H1 (cell line): ENCODE results near the gene KCNJ16. TPM values are rescaled to one million over a fixed set of nuclear protein-coding genes. Genes with fewer than 3 reads are reported as not detected.

Experiments
- CTCF ChIA-PET: fragments of 300-600 bp; sonication (Branson Sonifier 250); formaldehyde crosslinking; loops from one replicate; lab custom pipeline; 2021; ENCODE audit not compliant: partially characterized antibody; lab: Charles Lee
- POLR2A ChIA-PET: fragments of 300-600 bp; sonication (Branson Sonifier 250); formaldehyde crosslinking; loops from one replicate; lab custom pipeline; 2021; ENCODE audit warnings: inconsistent platforms; ENCODE audit not compliant: partially characterized antibody; lab: Charles Lee
- DNase-seq, 2 experiments: peaks; one replicate each; pipeline versions ENCODE4 v3.0.0 to v3.0.0-alpha.2; 2010 to 2022; ENCODE audit warnings: low spot score in 2 of 2, low read depth in 1 of 2, mixed read lengths in 1 of 2
- FAIRE-seq: peaks from 2 replicates; lab custom pipeline; 2011; peaks lifted over from hg19 to GRCh38; lab: Jason Lieb, UNC
- H2AFZ ChIP-seq: 2 replicates; pipeline ENCODE4 v1.8.1; 2012; ENCODE audit warnings: low read length, inconsistent platforms
- H2AK5ac ChIP-seq: 2 replicates; pipeline ENCODE4 v1.6.1; 2013; ENCODE audit warnings: low read depth, low read length
- H2BK120ac ChIP-seq: replicated peaks from 2 replicates; pipeline ENCODE3; 2013; ENCODE audit warnings: low read depth, low read length, inconsistent platforms
- H2BK12ac ChIP-seq: 2 replicates; pipeline ENCODE4 v1.6.1; 2013; ENCODE audit warnings: low read depth, low read length
- H2BK15ac ChIP-seq: 2 replicates; pipeline ENCODE4 v1.6.1; 2013; ENCODE audit warnings: low read length
- H2BK20ac ChIP-seq: 2 replicates; pipeline ENCODE4 v1.6.1; 2013; ENCODE audit warnings: low read length
- H2BK5ac ChIP-seq: 2 replicates; pipeline ENCODE4 v1.6.1; 2013; ENCODE audit warnings: low read depth, low read length
- H3K14ac ChIP-seq: 2 replicates; pipeline ENCODE4 v1.6.1; 2013; ENCODE audit warnings: inconsistent platforms; ENCODE audit not compliant: insufficient read length
- H3K18ac ChIP-seq: 2 replicates; pipeline ENCODE4 v1.6.1; 2013; ENCODE audit warnings: low read length; ENCODE audit errors: extremely low read depth
- H3K23ac ChIP-seq: 2 replicates; pipeline ENCODE4 v1.6.1; 2013; ENCODE audit warnings: inconsistent platforms; ENCODE audit not compliant: insufficient read length
- H3K23me2 ChIP-seq: 2 replicates; pipeline ENCODE4 v1.6.1; 2013; ENCODE audit warnings: low read depth, low read length
- H3K27ac ChIP-seq: 2 replicates; pipeline ENCODE4 v1.6.1; 2011; ENCODE audit warnings: low read depth, low read length, inconsistent platforms
- H3K27me3 ChIP-seq, 4 experiments: replicated peaks in 1 of 4; 1 replicate in 1 of 4; 2 replicates in 3 of 4; pipeline versions ENCODE4 v1.6.1 to v1.8.1; 2011 to 2013; ENCODE audit warnings: low read length in 3 of 4, mild to moderate bottlenecking in 3 of 4, inconsistent platforms in 2 of 4, mixed read lengths in 2 of 4, moderate library complexity in 1 of 4; ENCODE audit not compliant: control insufficient read depth in 3 of 4, insufficient read depth in 3 of 4; ENCODE audit errors: extremely low read depth in 1 of 4
- H3K36me3 ChIP-seq, 4 experiments: 2 replicates each; pipeline versions ENCODE4 v1.6.1 to v1.8.1; 2011 to 2013; ENCODE audit warnings: mild to moderate bottlenecking in 4 of 4, low read length in 3 of 4, moderate library complexity in 2 of 4, control low read depth in 1 of 4, inconsistent platforms in 1 of 4; ENCODE audit not compliant: insufficient read depth in 4 of 4, control insufficient read depth in 2 of 4
- H3K4ac ChIP-seq: replicated peaks from 2 replicates; pipeline ENCODE3; 2013; ENCODE audit warnings: low read length, low read depth, mixed read lengths, inconsistent platforms; ENCODE audit not compliant: insufficient read length
- H3K4me1 ChIP-seq, 4 experiments: replicated peaks in 1 of 4; 1 replicate in 1 of 4; 2 replicates in 3 of 4; pipeline versions ENCODE4 v1.6.1 to v1.8.1; 2011 to 2013; ENCODE audit warnings: low read length in 3 of 4, inconsistent platforms in 2 of 4, mixed read lengths in 1 of 4; ENCODE audit not compliant: insufficient read depth in 4 of 4, control insufficient read depth in 3 of 4
- H3K4me2 ChIP-seq, 2 experiments: 2 replicates each; pipeline versions ENCODE4 v1.6.1 to v1.8.1; 2011 to 2013; ENCODE audit warnings: low read depth in 2 of 2, low read length in 2 of 2, control low read depth in 1 of 2, inconsistent platforms in 1 of 2, mild to moderate bottlenecking in 1 of 2; ENCODE audit not compliant: insufficient read depth in 1 of 2
- H3K4me3 ChIP-seq, 4 experiments: fragments of 200-600, 300-600 bp in 1 of 4; sonication (generic), shearing (Covaris generic), sonication (Bioruptor Twin) in 1 of 4; 2 replicates each; pipeline versions ENCODE4 v1.5.1 to v1.8.1; 2011 to 2016; ENCODE audit warnings: low read length in 4 of 4, low read depth in 3 of 4, control low read depth in 2 of 4, inconsistent platforms in 2 of 4, mild to moderate bottlenecking in 2 of 4, mixed read lengths in 1 of 4, moderate library complexity in 1 of 4; ENCODE audit not compliant: insufficient read depth in 2 of 4; ENCODE audit errors: extremely low read depth in 1 of 4
- H3K56ac ChIP-seq: replicated peaks from 2 replicates; pipeline ENCODE3; 2013; ENCODE audit warnings: low read depth, mild to moderate bottlenecking, mixed read lengths, low read length, inconsistent platforms; ENCODE audit not compliant: insufficient read length
- H3K79me1 ChIP-seq: 2 replicates; pipeline ENCODE4 v1.6.1; 2013; ENCODE audit warnings: low read depth, low read length, control low read depth
- H3K79me2 ChIP-seq, 2 experiments: 2 replicates each; pipeline versions ENCODE4 v1.6.1 to v1.8.1; 2012 to 2013; ENCODE audit warnings: low read length in 2 of 2, mild to moderate bottlenecking in 2 of 2, inconsistent platforms in 1 of 2; ENCODE audit not compliant: insufficient read depth in 2 of 2, control insufficient read depth in 1 of 2
- H3K9ac ChIP-seq, 4 experiments: replicated peaks in 1 of 4; 1 replicate in 1 of 4; 2 replicates in 3 of 4; pipeline versions ENCODE4 v1.6.1 to v1.8.1; 2011 to 2013; ENCODE audit warnings: low read depth in 3 of 4, low read length in 3 of 4, control low read depth in 2 of 4, mild to moderate bottlenecking in 2 of 4, moderate library complexity in 2 of 4, inconsistent platforms in 1 of 4; ENCODE audit errors: extremely low read depth in 1 of 4
- H3K9me3 ChIP-seq, 2 experiments: 2 replicates each; pipeline versions ENCODE4 v1.6.1 to v1.8.1; 2012 to 2013; ENCODE audit warnings: mild to moderate bottlenecking in 2 of 2, moderate library complexity in 2 of 2, control low read depth in 1 of 2, inconsistent platforms in 1 of 2, low read depth in 1 of 2, low read length in 1 of 2, mixed read lengths in 1 of 2; ENCODE audit not compliant: insufficient read depth in 2 of 2
- H4K20me1 ChIP-seq, 2 experiments: replicated peaks in 1 of 2; 2 replicates each; pipeline versions ENCODE3 to v1.8.1; 2011 to 2013; ENCODE audit warnings: inconsistent platforms in 2 of 2, low read length in 2 of 2, mild to moderate bottlenecking in 1 of 2; ENCODE audit not compliant: insufficient read depth in 2 of 2, control insufficient read depth in 1 of 2
- H4K5ac ChIP-seq: 2 replicates; pipeline ENCODE4 v1.6.1; 2013; ENCODE audit warnings: low read length, low read depth, mixed read lengths, inconsistent platforms; ENCODE audit not compliant: insufficient read length
- H4K8ac ChIP-seq: 2 replicates; pipeline ENCODE4 v1.8.0; 2013; ENCODE audit warnings: mild to moderate bottlenecking, moderate library complexity, low read length, inconsistent platforms; ENCODE audit not compliant: insufficient read depth; ENCODE audit errors: extremely low read depth
- H4K91ac ChIP-seq: replicated peaks from 2 replicates; pipeline ENCODE3; 2013; ENCODE audit warnings: low read length, mixed read lengths, inconsistent platforms; ENCODE audit not compliant: insufficient read length
- SIRT6 ChIP-seq: IDR thresholded peaks from one replicate; pipeline ENCODE4 v1.7.1; 2012; ENCODE audit warnings: low read length, inconsistent platforms
- WGBS, 2 experiments: shearing (Covaris generic) in 1 of 2; methylation state at CpG; one replicate each; pipeline versions ENCODE4 v1.1.6 to v1.1.7; 2013 to 2015; ENCODE audit warnings: low lambda C conversion rate in 2 of 2, mixed read lengths in 2 of 2, inconsistent platforms in 1 of 2, low coverage in 1 of 2, missing lambda C conversion rate in 1 of 2; ENCODE audit not compliant: insufficient replicate concordance in 2 of 2, insufficient coverage in 1 of 2, insufficient read length in 1 of 2; ENCODE audit errors: extremely low coverage in 1 of 2, missing lambda C conversion rate in 1 of 2; 5-methylcytosine and 5-hydroxymethylcytosine counted together
- polyA plus RNA-seq, 7 experiments: library from polyadenylated mRNA; depleted of rRNA in 3 of 7; stranded (reverse) in 5 of 7; unstranded in 2 of 7; fragments of >200 nt in 5 of 7; fragments of 200-250 nt in 2 of 7; gene quantifications; 1 replicate in 5 of 7; 2 replicates in 1 of 7; 4 replicates in 1 of 7; pipeline versions ENCODE4 v1.2.1 to v1.2.3, GENCODE V29; 2011 to 2013; ENCODE audit warnings: missing spikeins in 2 of 7, mixed read lengths in 2 of 7
- total RNA-seq: library from RNA; stranded (reverse); fragmentation: NEBNext Ultra II Directional; extraction: Animal tissue kit (Norgen Biotek cat#: 25700); gene quantifications from 2 replicates; pipeline ENCODE4 v1.2.1, GENCODE V29; 2021

Gene KCNJ16
- total and polyA plus RNA-seq, 2 of the 8 experiments (the other 6 are each of a cell fraction or from before 2014, with no cell fraction given), result not detected

DNA sequence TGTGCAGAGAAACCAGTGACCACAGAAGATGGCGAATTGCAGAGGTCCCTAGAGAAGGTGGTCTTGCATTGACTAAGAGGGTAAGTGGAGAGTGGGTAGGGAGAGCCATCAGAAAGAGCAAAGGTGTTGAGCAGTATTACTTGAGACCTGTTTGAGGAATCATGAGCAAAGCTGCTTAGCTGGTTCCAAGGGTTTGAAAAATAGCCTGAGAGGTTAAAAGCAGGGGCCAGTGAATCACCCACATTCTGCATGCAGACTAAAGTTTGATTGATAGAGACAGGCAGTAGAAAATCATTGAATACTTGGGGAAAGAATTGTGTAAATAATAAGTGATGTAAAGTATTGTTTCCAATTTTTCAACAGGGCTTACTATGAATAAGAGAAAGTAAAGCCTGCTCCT is 34.0 kb upstream of the KCNJ16 start:
- no peak overlapping the region for H2BK5ac ChIP-seq
- ChIA-PET POLR2A (no interaction called here), CTCF (no interaction called here)
- H3K9ac ChIP-seq, result no peak overlapping the region
- H2AK5ac ChIP-seq, result no peak overlapping the region
- H3K14ac ChIP-seq, result no peak overlapping the region
- no peak overlapping the region for H2AFZ ChIP-seq
- no peaks in the 10 kb centered on the region for H3K23me2 ChIP-seq
- H3K23ac ChIP-seq, result no peak overlapping the region
- no peaks in the 10 kb centered on the region for H3K4me1 ChIP-seq
- H2BK120ac ChIP-seq, result no peak overlapping the region
- H3K4ac ChIP-seq, result no peak overlapping the region
- no peak for DNase-seq
- no peak overlapping the region for H3K4me2 ChIP-seq
- H3K9me3 ChIP-seq, result no peaks in the 10 kb centered on the region
- TF ChIP-seq SIRT6, result no peak
- TF ChIP-seq, all 59 proteins: peak for 0
- H4K5ac ChIP-seq, result no peak overlapping the region
- H3K27ac ChIP-seq, result no peak overlapping the region
- no peaks in the 10 kb centered on the region for H3K36me3 ChIP-seq
- H4K20me1 ChIP-seq, result no peaks in the 10 kb centered on the region
- H2BK20ac ChIP-seq, result no peak overlapping the region
- no peak overlapping the region for H3K18ac ChIP-seq
- H3K27me3 ChIP-seq, result no peaks in the 10 kb centered on the region
- H3K79me1 ChIP-seq, result no peaks in the 10 kb centered on the region
- H4K8ac ChIP-seq, result no peak overlapping the region
- no peak overlapping the region for H3K56ac ChIP-seq
- no peak overlapping the region for H2BK12ac ChIP-seq
- no peak overlapping the region for H3K4me3 ChIP-seq
- H3K79me2 ChIP-seq, result no peaks in the 10 kb centered on the region
- FAIRE-seq, result no peak
- no peak overlapping the region for H4K91ac ChIP-seq
- H2BK15ac ChIP-seq, result no peak overlapping the region
- WGBS, 2 experiments, result 89% methylated on average over 1 of the region's 1 CpG; no CpG with 5 or more reads in 1 of the 2 experiments
